HepG2 (cell line): Measurements from ENCODE around the gene SLC16A3. TPM values are rescaled to one million over a fixed set of nuclear protein-coding genes. Genes with fewer than 3 reads are reported as not detected.

ENCODE experiments used
- HDAC1 ChIP-seq: sonication (generic); formaldehyde crosslinking; IDR thresholded peaks from 2 replicates; pipeline ENCODE4 v1.5.1; 2020; ENCODE audit warnings: mild to moderate bottlenecking, missing genetic modification reagents
- HES4 ChIP-seq: sonication (generic); formaldehyde crosslinking; IDR thresholded peaks from 2 replicates; pipeline ENCODE4 v1.9.0; 2021; ENCODE audit warnings: mild to moderate bottlenecking, missing genetic modification reagents, borderline replicate concordance
- HNRNPUL1 ChIP-seq: fragments of 200-400 bp; formaldehyde crosslinking; IDR thresholded peaks from 2 replicates; pipeline ENCODE4 v1.6.1; 2017; ENCODE audit warnings: low read depth, mild to moderate bottlenecking, low read length, moderate library complexity
- KDM6A ChIP-seq: IDR thresholded peaks from 2 replicates; pipeline ENCODE4 v1.6.1; 2016; ENCODE audit warnings: low read depth
- LCORL ChIP-seq, 2 experiments: fragments of 450-650 bp in 1 of 2; sonication (generic) in 1 of 2; formaldehyde crosslinking in 1 of 2; IDR thresholded peaks; 2 replicates each; pipeline versions ENCODE4 v1.5.0 to v1.6.1; 2017 to 2020; ENCODE audit warnings: antibody characterized with exemption in 1 of 2, missing genetic modification reagents in 1 of 2
- RARA ChIP-seq: IDR thresholded peaks from 2 replicates; pipeline ENCODE4 v1.6.1; 2016; ENCODE audit warnings: missing genetic modification reagents, missing compliant biosample characterization
- SALL1 ChIP-seq: sonication (generic); formaldehyde crosslinking; IDR thresholded peaks from 2 replicates; pipeline ENCODE4 v1.8.0; 2022; ENCODE audit warnings: mild to moderate bottlenecking, missing genetic modification reagents
- TBX2 ChIP-seq: sonication (generic); formaldehyde crosslinking; IDR thresholded peaks from 2 replicates; pipeline ENCODE4 v1.5.0; 2020; ENCODE audit warnings: missing genetic modification reagents, mild to moderate bottlenecking, borderline replicate concordance
- TMF1 ChIP-seq: sonication (generic); formaldehyde crosslinking; IDR thresholded peaks from 2 replicates; pipeline ENCODE4 v1.8.1; 2022; ENCODE audit warnings: low read depth, missing genetic modification reagents
- ZBTB20 ChIP-seq: sonication (generic); formaldehyde crosslinking; IDR thresholded peaks from 2 replicates; pipeline ENCODE4 v1.8.1; 2023; ENCODE audit warnings: missing genetic modification reagents, low read depth, mild to moderate bottlenecking, borderline replicate concordance
- ZNF383 ChIP-seq: sonication (generic); formaldehyde crosslinking; IDR thresholded peaks from 2 replicates; pipeline ENCODE4 v1.4.0; 2020; ENCODE audit warnings: missing genetic modification reagents, mild to moderate bottlenecking, borderline replicate concordance
- ZNF556 ChIP-seq: sonication (generic); formaldehyde crosslinking; IDR thresholded peaks from 2 replicates; pipeline ENCODE4 v1.4.0; 2020; ENCODE audit warnings: mild to moderate bottlenecking, missing genetic modification reagents, borderline replicate concordance
- ZNF589 ChIP-seq: sonication (generic); formaldehyde crosslinking; conservative IDR thresholded peaks from 2 replicates; pipeline ENCODE4 v1.8.0; 2022; ENCODE audit warnings: mild to moderate bottlenecking, moderate library complexity, missing genetic modification reagents
- ZNF720 ChIP-seq: sonication (generic); formaldehyde crosslinking; IDR thresholded peaks from 2 replicates; pipeline ENCODE4 v1.4.0; 2020; ENCODE audit warnings: missing genetic modification reagents
- ZNF761 ChIP-seq: sonication (generic); formaldehyde crosslinking; conservative IDR thresholded peaks from 2 replicates; pipeline ENCODE4 v1.4.0; 2020; ENCODE audit warnings: mild to moderate bottlenecking, missing genetic modification reagents
- polyA plus RNA-seq, 8 experiments: library from polyadenylated mRNA; depleted of rRNA in 3 of 8; stranded (reverse) in 7 of 8; unstranded in 1 of 8; fragments of >200 nt; fragmentation: Illumina TruSeq in 4 of 8; extraction: Trizol in 4 of 8; gene quantifications; 2 replicates each; pipeline versions ENCODE4 v1.2.1 to v1.2.3, GENCODE V29; 2011 to 2016; ENCODE audit warnings: low read depth in 4 of 8, missing spikeins in 1 of 8, mixed read lengths in 1 of 8; ENCODE audit not compliant: insufficient read depth in 1 of 8
- total RNA-seq, 5 experiments: library from RNA; depleted of rRNA; stranded (reverse); fragments of >200 nt; fragmentation: Illumina TruSeq; extraction: Trizol; gene quantifications; 2 replicates each; pipeline ENCODE4 v1.2.3, GENCODE V29; 2016; ENCODE audit warnings: low read depth in 1 of 5
- TF ChIP-seq, protein P1 (sequence below): sonication (generic); formaldehyde crosslinking; IDR thresholded peaks from 2 replicates; pipeline ENCODE4 v1.5.0; 2020; ENCODE audit warnings: missing genetic modification reagents
- TF ChIP-seq, protein P2 (sequence below): sonication (generic); formaldehyde crosslinking; IDR thresholded peaks from 2 replicates; pipeline ENCODE4 v1.4.0; 2020; ENCODE audit warnings: missing genetic modification reagents
- TF ChIP-seq, protein P3 (sequence below): sonication (generic); formaldehyde crosslinking; IDR thresholded peaks from 2 replicates; pipeline ENCODE4 v1.5.0; 2020; ENCODE audit warnings: mild to moderate bottlenecking, missing genetic modification reagents, moderate library complexity
- TF ChIP-seq, protein P4 (sequence below): sonication (generic); formaldehyde crosslinking; IDR thresholded peaks from 2 replicates; pipeline ENCODE4 v1.5.1; 2020; ENCODE audit warnings: missing genetic modification reagents, mild to moderate bottlenecking, borderline replicate concordance
- TF ChIP-seq, protein P5 (sequence below): IDR thresholded peaks from 2 replicates; pipeline ENCODE4 v1.6.1; 2012; ENCODE audit warnings: low read depth, low read length, improper control_type of control experiment

The SLC16A3 gene
- total and polyA plus RNA-seq, 2 of the 13 experiments (the other 11 are each of a cell fraction or from before 2014, with no cell fraction given): 242 to 349 TPM

DNA sequence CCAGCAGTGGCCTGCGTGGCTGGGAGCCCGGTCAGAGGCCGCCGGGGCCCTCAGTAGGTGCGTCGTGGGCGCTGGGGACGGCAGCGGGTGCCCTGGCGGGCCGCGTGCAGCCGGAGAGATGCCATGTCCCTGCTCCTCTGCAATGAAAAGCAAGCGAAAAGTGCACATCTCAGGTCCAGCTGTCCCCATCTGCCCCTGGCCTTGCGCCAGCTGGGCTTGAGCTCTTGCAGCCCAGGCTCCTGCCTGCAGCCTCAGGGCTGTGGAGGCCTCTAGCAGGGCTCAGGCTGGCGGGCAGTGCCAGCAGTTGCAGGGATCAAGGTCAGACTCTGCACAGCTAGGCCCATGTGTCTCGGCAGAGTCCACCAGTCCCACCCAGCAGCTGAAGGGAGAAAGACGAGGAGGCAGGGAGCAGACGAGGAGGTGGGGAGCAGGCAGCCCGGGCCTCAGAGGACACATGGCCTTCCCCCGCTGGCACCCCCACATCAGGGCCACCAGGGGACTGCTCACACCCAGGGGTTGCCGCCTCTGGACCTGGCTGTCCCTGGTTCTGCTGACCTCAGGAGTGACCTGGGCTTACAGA lies 11.2 kb downstream of the SLC16A3 start (continued):
- TF ChIP-seq, protein P1, sequence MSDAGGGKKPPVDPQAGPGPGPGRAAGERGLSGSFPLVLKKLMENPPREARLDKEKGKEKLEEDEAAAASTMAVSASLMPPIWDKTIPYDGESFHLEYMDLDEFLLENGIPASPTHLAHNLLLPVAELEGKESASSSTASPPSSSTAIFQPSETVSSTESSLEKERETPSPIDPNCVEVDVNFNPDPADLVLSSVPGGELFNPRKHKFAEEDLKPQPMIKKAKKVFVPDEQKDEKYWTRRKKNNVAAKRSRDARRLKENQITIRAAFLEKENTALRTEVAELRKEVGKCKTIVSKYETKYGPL (CRISPR knock-in tag): no peak
- TF ChIP-seq SALL1 (CRISPR knock-in tag) (peak; percentile 87), TMF1 (CRISPR knock-in tag) (peak; percentile 82), LCORL (IDR thresholded peaks at IDR 0.05) (no peak), LCORL (CRISPR knock-in tag; IDR thresholded peaks at IDR 0.05) (peak; percentile 81; the same call in 1 of the 2 replicates), ZBTB20 (peak; percentile 55; the same call in 1 of the 2 replicates), ZNF383 (CRISPR knock-in tag) (0 out of 2 replicates have a peak, but pooled peaks have one; percentile 59), KDM6A (CRISPR knock-in tag) (0 out of 2 replicates have a peak, but pooled peaks have one; percentile 56), HES4 (CRISPR knock-in tag) (peak; percentile 89; the same call in 1 of the 2 replicates), RARA (peak; percentile 67), TBX2 (CRISPR knock-in tag) (peak; percentile 27; the same call in 1 of the 2 replicates), HDAC1 (CRISPR knock-in tag) (peak; percentile 96), HNRNPUL1 (no peak), ZNF720 (CRISPR knock-in tag) (0 out of 2 replicates have a peak, but pooled peaks have one; percentile 15), ZNF556 (CRISPR knock-in tag) (peak; percentile 79), ZNF589 (CRISPR knock-in tag) (peak; percentile 0), ZNF761 (CRISPR knock-in tag) (peak; percentile 68; the same call in 1 of the 2 replicates)
- TF ChIP-seq, protein P2, sequence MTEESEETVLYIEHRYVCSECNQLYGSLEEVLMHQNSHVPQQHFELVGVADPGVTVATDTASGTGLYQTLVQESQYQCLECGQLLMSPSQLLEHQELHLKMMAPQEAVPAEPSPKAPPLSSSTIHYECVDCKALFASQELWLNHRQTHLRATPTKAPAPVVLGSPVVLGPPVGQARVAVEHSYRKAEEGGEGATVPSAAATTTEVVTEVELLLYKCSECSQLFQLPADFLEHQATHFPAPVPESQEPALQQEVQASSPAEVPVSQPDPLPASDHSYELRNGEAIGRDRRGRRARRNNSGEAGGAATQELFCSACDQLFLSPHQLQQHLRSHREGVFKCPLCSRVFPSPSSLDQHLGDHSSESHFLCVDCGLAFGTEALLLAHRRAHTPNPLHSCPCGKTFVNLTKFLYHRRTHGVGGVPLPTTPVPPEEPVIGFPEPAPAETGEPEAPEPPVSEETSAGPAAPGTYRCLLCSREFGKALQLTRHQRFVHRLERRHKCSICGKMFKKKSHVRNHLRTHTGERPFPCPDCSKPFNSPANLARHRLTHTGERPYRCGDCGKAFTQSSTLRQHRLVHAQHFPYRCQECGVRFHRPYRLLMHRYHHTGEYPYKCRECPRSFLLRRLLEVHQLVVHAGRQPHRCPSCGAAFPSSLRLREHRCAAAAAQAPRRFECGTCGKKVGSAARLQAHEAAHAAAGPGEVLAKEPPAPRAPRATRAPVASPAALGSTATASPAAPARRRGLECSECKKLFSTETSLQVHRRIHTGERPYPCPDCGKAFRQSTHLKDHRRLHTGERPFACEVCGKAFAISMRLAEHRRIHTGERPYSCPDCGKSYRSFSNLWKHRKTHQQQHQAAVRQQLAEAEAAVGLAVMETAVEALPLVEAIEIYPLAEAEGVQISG: peak; percentile 76
- TF ChIP-seq, protein P3, sequence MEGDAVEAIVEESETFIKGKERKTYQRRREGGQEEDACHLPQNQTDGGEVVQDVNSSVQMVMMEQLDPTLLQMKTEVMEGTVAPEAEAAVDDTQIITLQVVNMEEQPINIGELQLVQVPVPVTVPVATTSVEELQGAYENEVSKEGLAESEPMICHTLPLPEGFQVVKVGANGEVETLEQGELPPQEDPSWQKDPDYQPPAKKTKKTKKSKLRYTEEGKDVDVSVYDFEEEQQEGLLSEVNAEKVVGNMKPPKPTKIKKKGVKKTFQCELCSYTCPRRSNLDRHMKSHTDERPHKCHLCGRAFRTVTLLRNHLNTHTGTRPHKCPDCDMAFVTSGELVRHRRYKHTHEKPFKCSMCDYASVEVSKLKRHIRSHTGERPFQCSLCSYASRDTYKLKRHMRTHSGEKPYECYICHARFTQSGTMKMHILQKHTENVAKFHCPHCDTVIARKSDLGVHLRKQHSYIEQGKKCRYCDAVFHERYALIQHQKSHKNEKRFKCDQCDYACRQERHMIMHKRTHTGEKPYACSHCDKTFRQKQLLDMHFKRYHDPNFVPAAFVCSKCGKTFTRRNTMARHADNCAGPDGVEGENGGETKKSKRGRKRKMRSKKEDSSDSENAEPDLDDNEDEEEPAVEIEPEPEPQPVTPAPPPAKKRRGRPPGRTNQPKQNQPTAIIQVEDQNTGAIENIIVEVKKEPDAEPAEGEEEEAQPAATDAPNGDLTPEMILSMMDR (CRISPR knock-in tag): peak; percentile 12; the same call in 1 of the 2 replicates
- TF ChIP-seq, protein P4, sequence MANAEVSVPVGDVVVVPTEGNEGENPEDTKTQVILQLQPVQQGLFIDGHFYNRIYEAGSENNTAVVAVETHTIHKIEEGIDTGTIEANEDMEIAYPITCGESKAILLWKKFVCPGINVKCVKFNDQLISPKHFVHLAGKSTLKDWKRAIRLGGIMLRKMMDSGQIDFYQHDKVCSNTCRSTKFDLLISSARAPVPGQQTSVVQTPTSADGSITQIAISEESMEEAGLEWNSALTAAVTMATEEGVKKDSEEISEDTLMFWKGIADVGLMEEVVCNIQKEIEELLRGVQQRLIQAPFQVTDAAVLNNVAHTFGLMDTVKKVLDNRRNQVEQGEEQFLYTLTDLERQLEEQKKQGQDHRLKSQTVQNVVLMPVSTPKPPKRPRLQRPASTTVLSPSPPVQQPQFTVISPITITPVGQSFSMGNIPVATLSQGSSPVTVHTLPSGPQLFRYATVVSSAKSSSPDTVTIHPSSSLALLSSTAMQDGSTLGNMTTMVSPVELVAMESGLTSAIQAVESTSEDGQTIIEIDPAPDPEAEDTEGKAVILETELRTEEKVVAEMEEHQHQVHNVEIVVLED (CRISPR knock-in tag): 0 out of 2 replicates have a peak, but pooled peaks have one; percentile 28
- TF ChIP-seq, protein P5, sequence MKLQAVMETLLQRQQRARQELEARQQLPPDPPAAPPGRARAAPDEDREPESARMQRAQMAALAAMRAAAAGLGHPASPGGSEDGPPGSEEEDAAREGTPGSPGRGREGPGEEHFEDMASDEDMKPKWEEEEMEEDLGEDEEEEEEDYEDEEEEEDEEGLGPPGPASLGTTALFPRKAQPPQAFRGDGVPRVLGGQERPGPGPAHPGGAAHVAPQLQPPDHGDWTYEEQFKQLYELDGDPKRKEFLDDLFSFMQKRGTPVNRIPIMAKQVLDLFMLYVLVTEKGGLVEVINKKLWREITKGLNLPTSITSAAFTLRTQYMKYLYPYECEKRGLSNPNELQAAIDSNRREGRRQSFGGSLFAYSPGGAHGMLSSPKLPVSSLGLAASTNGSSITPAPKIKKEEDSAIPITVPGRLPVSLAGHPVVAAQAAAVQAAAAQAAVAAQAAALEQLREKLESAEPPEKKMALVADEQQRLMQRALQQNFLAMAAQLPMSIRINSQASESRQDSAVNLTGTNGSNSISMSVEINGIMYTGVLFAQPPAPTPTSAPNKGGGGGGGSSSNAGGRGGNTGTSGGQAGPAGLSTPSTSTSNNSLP: no peak
